CD14-positive monocyte (primary cell): Measurements from ENCODE around the gene HECW1. TPM values are rescaled to one million over a fixed set of nuclear protein-coding genes. Genes with fewer than 3 reads are reported as not detected.

Source experiments
- DNase-seq, 3 donors: peaks; one replicate each; pipeline ENCODE4 v3.0.0-alpha.2; 2011 to 2022
- H2AFZ ChIP-seq: 2 replicates; pipeline ENCODE4 v1.6.0; 2012; ENCODE audit warnings: mild to moderate bottlenecking, low read depth, low read length, inconsistent platforms; ENCODE audit not compliant: insufficient read depth, poor library complexity, severe bottlenecking
- H3K27ac ChIP-seq, 2 donors: 1 replicate in 1 of 2; 2 replicates in 1 of 2; pipeline ENCODE4 v1.5.1; 2012 to 2013; ENCODE audit warnings: low read length in 2 of 2, control low read depth in 1 of 2, inconsistent platforms in 1 of 2, low read depth in 1 of 2, mild to moderate bottlenecking in 1 of 2
- H3K27me3 ChIP-seq, 2 donors: one replicate each; pipeline versions ENCODE4 v1.6.0 to v1.6.1; 2011 to 2013; ENCODE audit warnings: low read length in 2 of 2; ENCODE audit not compliant: control insufficient read depth in 2 of 2, insufficient read depth in 2 of 2
- H3K36me3 ChIP-seq, 2 donors: replicated peaks in 1 of 2; 1 replicate in 1 of 2; 2 replicates in 1 of 2; pipeline versions ENCODE4 v1.5.1 to v1.6.1; 2012 to 2013; ENCODE audit warnings: low read length in 2 of 2, control low read depth in 1 of 2, inconsistent platforms in 1 of 2, mild to moderate bottlenecking in 1 of 2; ENCODE audit not compliant: insufficient read depth in 2 of 2, control insufficient read depth in 1 of 2
- H3K4me1 ChIP-seq, 2 donors: 1 replicate in 1 of 2; 2 replicates in 1 of 2; pipeline versions ENCODE4 v1.5.1 to v1.6.1; 2012 to 2013; ENCODE audit warnings: low read length in 2 of 2, control low read depth in 1 of 2, inconsistent platforms in 1 of 2, mild to moderate bottlenecking in 1 of 2, moderate library complexity in 1 of 2; ENCODE audit not compliant: insufficient read depth in 2 of 2, control insufficient read depth in 1 of 2
- H3K4me2 ChIP-seq: replicated peaks from 2 replicates; pipeline ENCODE3; 2012; ENCODE audit warnings: low read length, moderate library complexity, mild to moderate bottlenecking; ENCODE audit not compliant: poor library complexity, severe bottlenecking; ENCODE audit errors: extremely low read depth
- H3K4me3 ChIP-seq, 3 experiments: fragments of 200-600 bp in 1 of 3; sonication (generic) in 1 of 3; replicated peaks in 1 of 3; 1 replicate in 2 of 3; 2 replicates in 1 of 3; pipeline ENCODE4 v1.5.1; 2011 to 2013; ENCODE audit warnings: low read length in 3 of 3, mild to moderate bottlenecking in 3 of 3, control low read depth in 2 of 3, low read depth in 2 of 3, inconsistent platforms in 1 of 3, moderate library complexity in 1 of 3
- H3K79me2 ChIP-seq: 2 replicates; pipeline ENCODE4 v1.6.0; 2012; ENCODE audit warnings: mild to moderate bottlenecking, control low read depth, inconsistent platforms, low read length, moderate library complexity; ENCODE audit not compliant: insufficient read depth
- H3K9ac ChIP-seq: 2 replicates; pipeline ENCODE4 v1.6.0; 2017; ENCODE audit warnings: low read length, mild to moderate bottlenecking; ENCODE audit not compliant: insufficient read depth, poor library complexity, severe bottlenecking
- H3K9me3 ChIP-seq, 2 donors: replicated peaks in 1 of 2; 1 replicate in 1 of 2; 2 replicates in 1 of 2; pipeline versions ENCODE4 v1.5.1 to v1.6.1; 2012 to 2013; ENCODE audit warnings: low read length in 2 of 2, control low read depth in 1 of 2; ENCODE audit not compliant: control insufficient read depth in 1 of 2, insufficient read depth in 1 of 2
- H4K20me1 ChIP-seq: 2 replicates; pipeline ENCODE4 v1.6.0; 2012; ENCODE audit warnings: mild to moderate bottlenecking, low read length, control low read depth, moderate library complexity; ENCODE audit not compliant: insufficient read depth
- H3K27ac Mint-ChIP-seq, 7 donors: one replicate each; pipeline ENCODE4 v1.8.0; 2020; ENCODE audit warnings: mild to moderate bottlenecking in 7 of 7, mixed read lengths in 7 of 7, moderate library complexity in 6 of 7, inconsistent platforms in 2 of 7
- H3K27me3 Mint-ChIP-seq, 3 donors: one replicate each; pipeline ENCODE4 v1.8.0; 2021 to 2022; ENCODE audit warnings: low read depth in 3 of 3, mild to moderate bottlenecking in 3 of 3, mixed read lengths in 3 of 3, moderate library complexity in 3 of 3, inconsistent platforms in 1 of 3
- H3K36me3 Mint-ChIP-seq, 2 donors: one replicate each; pipeline ENCODE4 v1.8.0; 2020; ENCODE audit warnings: mixed read lengths in 2 of 2, inconsistent platforms in 1 of 2, mild to moderate bottlenecking in 1 of 2
- H3K4me1 Mint-ChIP-seq: one replicate; pipeline ENCODE4 v1.8.0; 2020; ENCODE audit warnings: mild to moderate bottlenecking, mixed read lengths
- H3K4me3 Mint-ChIP-seq, 2 donors: one replicate each; pipeline ENCODE4 v1.8.0; 2020; ENCODE audit warnings: mild to moderate bottlenecking in 2 of 2, mixed read lengths in 2 of 2, moderate library complexity in 1 of 2
- H3K9me3 Mint-ChIP-seq, 7 donors: one replicate each; pipeline ENCODE4 v1.8.0; 2020 to 2022; ENCODE audit warnings: mixed read lengths in 7 of 7, mild to moderate bottlenecking in 6 of 7, moderate library complexity in 6 of 7, inconsistent platforms in 2 of 7
- CTCF ChIP-seq: fragments of 200-600 bp; IDR thresholded peaks from one replicate; pipeline ENCODE4 v1.8.0; 2022; ENCODE audit warnings: antibody characterized with exemption, mild to moderate bottlenecking
- WGBS: methylation state at CpG from one replicate; pipeline ENCODE4 v1.1.5; 2013; ENCODE audit warnings: missing lambda C conversion rate; ENCODE audit not compliant: insufficient coverage; 5-methylcytosine and 5-hydroxymethylcytosine counted together
- intact Hi-C, 2 donors: fragments of 100-400 bp; cut with micrococcal nuclease; formaldehyde crosslinking; loops; one replicate each; pipeline versions ENCODE4 v1.15.0 to v1.15.1; 2023
- polyA plus RNA-seq, 3 donors: library from polyadenylated mRNA; depleted of rRNA in 1 of 3; unstranded in 2 of 3; stranded (reverse) in 1 of 3; fragments of 300-500 nt in 2 of 3; fragments of >200 nt in 1 of 3; fragmentation: Illumina TruSeq in 2 of 3; gene quantifications; 1 replicate in 2 of 3; 2 replicates in 1 of 3; pipeline ENCODE4 v1.2.3, GENCODE V29; 2012 to 2021

Gene HECW1
- polyA plus RNA-seq, 3 donors = not detected

GRCh38 chr7:43470110-43470509 is 357.7 kb downstream of the HECW1 start:
- H3K4me3 Mint-ChIP-seq = no peak overlapping the region
- Histone ChIP-seq H3K4me2 (no peak overlapping the region), H3K4me3 (no peak overlapping the region), H4K20me1 (no peaks in the 10 kb centered on the region), H3K36me3 (no peaks in the 10 kb centered on the region), H3K27ac (no peak overlapping the region), H3K9ac (no peak overlapping the region), H3K4me1 (no peaks in the 10 kb centered on the region), H2AFZ (no peak overlapping the region), H3K79me2 (no peaks in the 10 kb centered on the region), H3K9me3 (no peaks in the 10 kb centered on the region), H3K27me3 (no peaks in the 10 kb centered on the region)
- peaks cover 3 to 6% (median 3%) of the 10 kb centered on the region in 3 donors for H3K27me3 Mint-ChIP-seq
- no peaks in the 10 kb centered on the region for H3K36me3 Mint-ChIP-seq
- intact Hi-C loops = no loop called here
- DNase-seq = no peak
- no peaks in the 10 kb centered on the region for H3K4me1 Mint-ChIP-seq
- H3K9me3 Mint-ChIP-seq = peaks cover 0 to 2% (median 0%) of the 10 kb centered on the region in 7 donors
- 78% methylated on average over 1 of the region's 5 CpGs for WGBS
- TF ChIP-seq CTCF = no peak
- no peak overlapping the region for H3K27ac Mint-ChIP-seq

- no peaks in the 10 kb centered on the region for H4K20me1 ChIP-seq
- no peak for DNase-seq
- H3K9me3 Mint-ChIP-seq = peaks cover 0 to 2% (median 0%) of the 10 kb centered on the region in 7 donors
- H3K27ac Mint-ChIP-seq = no peak overlapping the region
- WGBS = no CpG with 5 or more reads among the region's 1 CpG
- H3K36me3 ChIP-seq = no peaks in the 10 kb centered on the region
- intact Hi-C loops = no loop called here
- TF ChIP-seq CTCF = no peak
- no peak overlapping the region for H3K4me3 ChIP-seq
- no peaks in the 10 kb centered on the region for H3K79me2 ChIP-seq
- H2AFZ ChIP-seq = no peak overlapping the region
- H3K4me1 ChIP-seq = no peaks in the 10 kb centered on the region
- no peaks in the 10 kb centered on the region for H3K36me3 Mint-ChIP-seq
- no peaks in the 10 kb centered on the region for H3K27me3 ChIP-seq
- peaks cover 0 to 3% (median 0%) of the 10 kb centered on the region in 3 donors for H3K27me3 Mint-ChIP-seq
- no peaks in the 10 kb centered on the region for H3K9me3 ChIP-seq
- no peak overlapping the region for H3K27ac ChIP-seq
- no peak overlapping the region for H3K9ac ChIP-seq
- H3K4me3 Mint-ChIP-seq = no peak overlapping the region
- no peaks in the 10 kb centered on the region for H3K4me1 Mint-ChIP-seq
- H3K4me2 ChIP-seq = no peak overlapping the region
These were observed 363.5 kb downstream of the HECW1 start for GRCh38 chr7:43475983-43476382.
